ENCODE data around the gene HMCN1. TPM values are rescaled to one million over a fixed set of nuclear protein-coding genes. Genes with fewer than 3 reads are reported as not detected.

HMCN1 gene
- total and polyA plus RNA-seq, 2 donors, result 0.50 to 0.85 TPM

GRCh38 chr1:186002406-186002805, 268.2 kb downstream of the HMCN1 start:
- 96% methylated on average over 2 of the region's 2 CpGs for WGBS
- H3K27me3 ChIP-seq (ENCODE audit: control insufficient read depth in 2 of 2, insufficient read depth in 1 of 2, low read length in 1 of 2), result no peaks in the 10 kb centered on the region
- no peak overlapping the region for H3K27ac ChIP-seq (ENCODE audit: low read depth in 1 of 2, low read length in 1 of 2)
- no peak overlapping the region for H3K4me3 ChIP-seq (ENCODE audit: low read length in 2 of 2)
- no peaks in the 10 kb centered on the region for H3K36me3 ChIP-seq (ENCODE audit: control insufficient read depth in 2 of 2, insufficient read depth in 2 of 2, low read length in 1 of 2)
- H3K4me1 ChIP-seq (ENCODE audit: control insufficient read depth in 2 of 2, insufficient read depth in 2 of 2, low read length in 2 of 2), result no peaks in the 10 kb centered on the region
- no peaks in the 10 kb centered on the region for H3K9me3 ChIP-seq (ENCODE audit: control insufficient read depth in 2 of 2, insufficient read depth in 1 of 2, low read length in 1 of 2)
- DNase-seq (ENCODE audit: low read depth in 6 of 9, low spot score in 9 of 9), result no peak

GRCh38 chr1:186009039-186009737, 275.0 kb downstream of the HMCN1 start:
- H3K4me1 ChIP-seq (ENCODE audit: control insufficient read depth in 2 of 2, insufficient read depth in 2 of 2, low read length in 2 of 2), result no peaks in the 10 kb centered on the region
- H3K36me3 ChIP-seq (ENCODE audit: control insufficient read depth in 2 of 2, insufficient read depth in 2 of 2, low read length in 1 of 2), result no peaks in the 10 kb centered on the region
- no peaks in the 10 kb centered on the region for H3K9me3 ChIP-seq (ENCODE audit: control insufficient read depth in 2 of 2, insufficient read depth in 1 of 2, low read length in 1 of 2)
- no peak for DNase-seq (ENCODE audit: low read depth in 6 of 9, low spot score in 9 of 9)
- no peak overlapping the region for H3K27ac ChIP-seq (ENCODE audit: low read depth in 1 of 2, low read length in 1 of 2)
- H3K4me3 ChIP-seq (ENCODE audit: low read length in 2 of 2), result no peak overlapping the region
- H3K27me3 ChIP-seq (ENCODE audit: control insufficient read depth in 2 of 2, insufficient read depth in 1 of 2, low read length in 1 of 2), result no peaks in the 10 kb centered on the region
- WGBS, result 10% methylated on average over 1 of the region's 1 CpG

DNA sequence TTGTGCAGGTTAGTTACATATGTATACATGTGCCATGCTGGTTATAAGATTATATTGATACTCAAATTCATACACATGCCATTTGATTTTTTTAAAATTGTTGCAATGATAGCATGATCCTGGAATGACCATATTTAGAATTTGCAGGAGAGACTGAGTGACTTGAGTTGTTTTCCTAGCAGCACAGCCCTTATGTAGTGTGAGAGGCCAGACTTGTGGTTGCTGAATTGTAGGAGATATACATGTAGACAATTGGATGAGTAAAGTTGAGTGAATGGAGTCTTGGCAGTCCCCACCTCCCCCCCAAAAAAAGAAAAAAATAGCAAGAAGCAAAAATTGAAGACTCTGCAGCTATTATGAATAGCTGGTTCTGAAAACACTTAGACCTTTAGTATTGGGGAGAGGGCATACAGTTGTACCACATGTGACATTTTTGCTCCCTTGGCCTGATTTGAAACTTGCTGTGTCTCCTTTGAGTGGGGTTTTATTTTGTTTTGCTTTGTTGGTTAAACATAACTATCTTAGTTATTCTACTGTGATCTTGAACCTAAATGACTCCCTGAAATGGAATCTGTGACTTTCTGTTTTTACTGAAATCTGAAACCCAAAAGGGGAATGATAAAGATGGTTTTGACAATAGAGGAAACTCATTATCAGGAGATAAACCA, 280.3 kb downstream of the HMCN1 start:
- DNase-seq (ENCODE audit: low read depth in 6 of 9, low spot score in 9 of 9), result no peak
- H3K36me3 ChIP-seq (ENCODE audit: control insufficient read depth in 2 of 2, insufficient read depth in 2 of 2, low read length in 1 of 2), result no peaks in the 10 kb centered on the region
- H3K4me3 ChIP-seq (ENCODE audit: low read length in 2 of 2), result no peak overlapping the region
- no peaks in the 10 kb centered on the region for H3K27me3 ChIP-seq (ENCODE audit: control insufficient read depth in 2 of 2, insufficient read depth in 1 of 2, low read length in 1 of 2)
- no peaks in the 10 kb centered on the region for H3K9me3 ChIP-seq (ENCODE audit: control insufficient read depth in 2 of 2, insufficient read depth in 1 of 2, low read length in 1 of 2)
- H3K27ac ChIP-seq (ENCODE audit: low read depth in 1 of 2, low read length in 1 of 2), result no peak overlapping the region
- H3K4me1 ChIP-seq (ENCODE audit: control insufficient read depth in 2 of 2, insufficient read depth in 2 of 2, low read length in 2 of 2), result no peaks in the 10 kb centered on the region

DNA sequence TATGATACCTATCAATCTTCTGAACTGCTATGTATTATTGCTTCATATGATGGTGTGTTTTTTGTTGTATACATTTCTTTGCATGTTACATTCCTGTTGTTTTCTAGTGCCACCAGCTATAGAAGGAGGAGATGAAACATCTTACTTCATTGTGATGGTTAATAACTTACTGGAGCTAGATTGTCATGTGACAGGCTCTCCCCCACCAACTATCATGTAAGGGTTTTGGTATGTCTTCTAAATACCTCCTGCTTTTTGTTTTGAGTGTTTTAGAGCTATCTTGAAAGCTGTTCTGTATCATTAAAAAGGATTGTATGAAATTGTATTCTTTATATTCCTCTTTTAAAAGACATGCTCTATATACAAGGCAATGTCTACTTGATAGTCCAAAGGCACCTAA, 282.7 kb downstream of the HMCN1 start:
- Histone ChIP-seq H3K36me3 (ENCODE audit: control insufficient read depth in 2 of 2, insufficient read depth in 2 of 2, low read length in 1 of 2) (no peaks in the 10 kb centered on the region), H3K4me3 (ENCODE audit: low read length in 2 of 2) (no peak overlapping the region), H3K27me3 (ENCODE audit: control insufficient read depth in 2 of 2, insufficient read depth in 1 of 2, low read length in 1 of 2) (no peaks in the 10 kb centered on the region), H3K27ac (ENCODE audit: low read depth in 1 of 2, low read length in 1 of 2) (no peak overlapping the region), H3K9me3 (ENCODE audit: control insufficient read depth in 2 of 2, insufficient read depth in 1 of 2, low read length in 1 of 2) (no peaks in the 10 kb centered on the region), H3K4me1 (ENCODE audit: control insufficient read depth in 2 of 2, insufficient read depth in 2 of 2, low read length in 2 of 2) (no peaks in the 10 kb centered on the region)
- DNase-seq (ENCODE audit: low read depth in 6 of 9, low spot score in 9 of 9), result no peak

GRCh38 chr1:186022184-186022583, 288.0 kb downstream of the HMCN1 start:
- Histone ChIP-seq H3K27ac (ENCODE audit: low read depth in 1 of 2, low read length in 1 of 2) (no peak overlapping the region), H3K4me1 (ENCODE audit: control insufficient read depth in 2 of 2, insufficient read depth in 2 of 2, low read length in 2 of 2) (no peaks in the 10 kb centered on the region), H3K4me3 (ENCODE audit: low read length in 2 of 2) (no peak overlapping the region), H3K9me3 (ENCODE audit: control insufficient read depth in 2 of 2, insufficient read depth in 1 of 2, low read length in 1 of 2) (no peaks in the 10 kb centered on the region), H3K27me3 (ENCODE audit: control insufficient read depth in 2 of 2, insufficient read depth in 1 of 2, low read length in 1 of 2) (no peaks in the 10 kb centered on the region), H3K36me3 (ENCODE audit: control insufficient read depth in 2 of 2, insufficient read depth in 2 of 2, low read length in 1 of 2) (no peaks in the 10 kb centered on the region)
- 100% methylated on average over 1 of the region's 1 CpG for WGBS
- no peak for DNase-seq (ENCODE audit: low read depth in 6 of 9, low spot score in 9 of 9)

GRCh38 chr1:186026946-186027345, 292.8 kb downstream of the HMCN1 start:
- Histone ChIP-seq H3K36me3 (ENCODE audit: control insufficient read depth in 2 of 2, insufficient read depth in 2 of 2, low read length in 1 of 2) (no peaks in the 10 kb centered on the region), H3K4me1 (ENCODE audit: control insufficient read depth in 2 of 2, insufficient read depth in 2 of 2, low read length in 2 of 2) (no peaks in the 10 kb centered on the region), H3K9me3 (ENCODE audit: control insufficient read depth in 2 of 2, insufficient read depth in 1 of 2, low read length in 1 of 2) (no peaks in the 10 kb centered on the region), H3K27me3 (ENCODE audit: control insufficient read depth in 2 of 2, insufficient read depth in 1 of 2, low read length in 1 of 2) (no peaks in the 10 kb centered on the region), H3K4me3 (ENCODE audit: low read length in 2 of 2) (no peak overlapping the region), H3K27ac (ENCODE audit: low read depth in 1 of 2, low read length in 1 of 2) (no peak overlapping the region)
- 63% methylated on average over 1 of the region's 1 CpG for WGBS
- no peak for DNase-seq (ENCODE audit: low read depth in 6 of 9, low spot score in 9 of 9)

DNA sequence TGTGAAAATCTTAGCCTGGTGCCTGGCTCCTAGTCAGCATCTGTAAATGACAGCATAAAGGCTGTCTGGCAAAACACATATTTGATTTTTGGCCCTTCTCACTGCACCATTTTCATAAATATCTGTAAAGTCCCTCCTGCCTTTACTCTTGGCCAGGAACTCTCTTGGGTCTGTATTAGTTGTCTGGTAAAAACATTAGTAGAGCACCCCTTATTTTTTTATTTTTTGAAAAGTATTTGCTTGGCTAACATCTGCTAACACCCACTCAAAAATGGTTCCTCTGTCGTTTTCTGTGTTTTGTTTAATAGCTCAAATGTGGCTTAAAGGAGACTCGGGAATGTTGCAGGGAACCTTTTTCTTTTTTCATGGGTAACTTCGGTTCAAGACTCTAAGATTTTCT, 293.4 kb downstream of the HMCN1 start:
- Histone ChIP-seq H3K36me3 (ENCODE audit: control insufficient read depth in 2 of 2, insufficient read depth in 2 of 2, low read length in 1 of 2) (no peaks in the 10 kb centered on the region), H3K4me1 (ENCODE audit: control insufficient read depth in 2 of 2, insufficient read depth in 2 of 2, low read length in 2 of 2) (no peaks in the 10 kb centered on the region), H3K4me3 (ENCODE audit: low read length in 2 of 2) (no peak overlapping the region), H3K9me3 (ENCODE audit: control insufficient read depth in 2 of 2, insufficient read depth in 1 of 2, low read length in 1 of 2) (no peaks in the 10 kb centered on the region), H3K27ac (ENCODE audit: low read depth in 1 of 2, low read length in 1 of 2) (no peak overlapping the region), H3K27me3 (ENCODE audit: control insufficient read depth in 2 of 2, insufficient read depth in 1 of 2, low read length in 1 of 2) (no peaks in the 10 kb centered on the region)
- no peak for DNase-seq (ENCODE audit: low read depth in 6 of 9, low spot score in 9 of 9)
- 71% methylated on average over 3 of the region's 3 CpGs for WGBS

- Histone ChIP-seq H3K9me3 (ENCODE audit: control insufficient read depth in 2 of 2, insufficient read depth in 1 of 2, low read length in 1 of 2) (no peaks in the 10 kb centered on the region), H3K4me3 (ENCODE audit: low read length in 2 of 2) (no peak overlapping the region), H3K36me3 (ENCODE audit: control insufficient read depth in 2 of 2, insufficient read depth in 2 of 2, low read length in 1 of 2) (no peaks in the 10 kb centered on the region), H3K27ac (ENCODE audit: low read depth in 1 of 2, low read length in 1 of 2) (no peak overlapping the region), H3K4me1 (ENCODE audit: control insufficient read depth in 2 of 2, insufficient read depth in 2 of 2, low read length in 2 of 2) (no peaks in the 10 kb centered on the region), H3K27me3 (ENCODE audit: control insufficient read depth in 2 of 2, insufficient read depth in 1 of 2, low read length in 1 of 2) (no peaks in the 10 kb centered on the region)
- no peak for DNase-seq (ENCODE audit: low read depth in 6 of 9, low spot score in 9 of 9)
These were observed 296.3 kb downstream of the HMCN1 start for GRCh38 chr1:186030453-186030852.

DNA sequence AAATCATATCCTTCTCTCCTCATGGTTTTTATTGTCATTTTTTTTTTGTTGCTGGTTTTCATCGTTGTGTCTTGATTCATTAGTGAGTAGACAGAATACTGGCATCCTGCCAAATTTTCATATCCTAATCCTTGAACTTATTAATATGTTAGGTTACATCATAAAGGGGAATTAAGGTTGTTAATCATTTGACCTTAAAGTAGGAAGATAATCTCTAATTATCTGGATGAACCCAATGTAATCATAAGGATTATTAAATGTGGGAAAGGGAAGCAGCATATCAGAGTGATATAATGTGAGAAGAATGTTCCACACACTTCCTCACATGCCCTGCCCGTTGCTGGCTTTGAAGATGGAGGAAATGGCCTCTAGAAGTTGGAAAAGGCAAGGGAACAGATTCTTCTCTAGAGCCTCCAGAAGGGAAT, 299.7 kb downstream of the HMCN1 start:
- no peaks in the 10 kb centered on the region for H3K27me3 ChIP-seq (ENCODE audit: control insufficient read depth in 2 of 2, insufficient read depth in 1 of 2, low read length in 1 of 2)
- H3K27ac ChIP-seq (ENCODE audit: low read depth in 1 of 2, low read length in 1 of 2), result no peak overlapping the region
- H3K4me1 ChIP-seq (ENCODE audit: control insufficient read depth in 2 of 2, insufficient read depth in 2 of 2, low read length in 2 of 2), result no peaks in the 10 kb centered on the region
- no peak for DNase-seq (ENCODE audit: low read depth in 6 of 9, low spot score in 9 of 9)
- WGBS, result 13% methylated on average over 2 of the region's 2 CpGs
- no peaks in the 10 kb centered on the region for H3K36me3 ChIP-seq (ENCODE audit: control insufficient read depth in 2 of 2, insufficient read depth in 2 of 2, low read length in 1 of 2)
- H3K4me3 ChIP-seq (ENCODE audit: low read length in 2 of 2), result no peak overlapping the region
- H3K9me3 ChIP-seq (ENCODE audit: control insufficient read depth in 2 of 2, insufficient read depth in 1 of 2, low read length in 1 of 2), result no peaks in the 10 kb centered on the region
